DND-41 (cell line): ENCODE data around the gene NLRC3.

Experiments used
- ATAC-seq: fragments of 200-7000 bp; cut with Tn5 transposase; 3 replicates; pipeline ENCODE4 v1.9.1; 2021; ENCODE audit warnings: low read depth; ENCODE audit not compliant: insufficient read depth
- DNase-seq: peaks from one replicate; pipeline ENCODE4 v3.0.0-alpha.2; 2020
- H2AFZ ChIP-seq: 2 replicates; pipeline ENCODE4 v1.6.0; 2012; ENCODE audit warnings: low read depth, low read length
- H3K27ac ChIP-seq: 2 replicates; pipeline ENCODE4 v1.5.1; 2012; ENCODE audit warnings: low read length, inconsistent platforms
- H3K27me3 ChIP-seq: fragments of 200-600 bp; sonication (generic); 2 replicates; pipeline ENCODE4 v1.6.0; 2012; ENCODE audit warnings: low read length, mild to moderate bottlenecking, inconsistent platforms; ENCODE audit not compliant: insufficient read depth, poor library complexity
- H3K36me3 ChIP-seq: 2 replicates; pipeline ENCODE4 v1.5.1; 2012; ENCODE audit warnings: low read length, inconsistent platforms; ENCODE audit not compliant: insufficient read depth
- H3K4me1 ChIP-seq: 2 replicates; pipeline ENCODE4 v1.5.1; 2012; ENCODE audit warnings: mild to moderate bottlenecking, low read length; ENCODE audit not compliant: insufficient read depth
- H3K4me2 ChIP-seq: 2 replicates; pipeline ENCODE4 v1.6.0; 2012; ENCODE audit warnings: mild to moderate bottlenecking, moderate library complexity, low read length, inconsistent platforms; ENCODE audit not compliant: insufficient read depth
- H3K4me3 ChIP-seq, 2 experiments: fragments of 200-600 bp in 1 of 2; shearing (Covaris generic) in 1 of 2; 2 replicates each; pipeline ENCODE4 v1.5.1; 2012 to 2016; ENCODE audit warnings: inconsistent platforms in 2 of 2, low read length in 2 of 2, mild to moderate bottlenecking in 2 of 2, low read depth in 1 of 2, moderate library complexity in 1 of 2
- H3K79me2 ChIP-seq: 2 replicates; pipeline ENCODE4 v1.6.0; 2012; ENCODE audit warnings: low read length, inconsistent platforms; ENCODE audit not compliant: insufficient read depth
- H3K9ac ChIP-seq: 2 replicates; pipeline ENCODE4 v1.6.0; 2012; ENCODE audit warnings: low read depth, mild to moderate bottlenecking, inconsistent platforms, low read length, moderate library complexity
- H3K9me3 ChIP-seq: 2 replicates; pipeline ENCODE4 v1.5.1; 2012; ENCODE audit warnings: low read length, moderate library complexity, mild to moderate bottlenecking, inconsistent platforms; ENCODE audit not compliant: insufficient read depth, severe bottlenecking
- H4K20me1 ChIP-seq: 2 replicates; pipeline ENCODE4 v1.6.0; 2012; ENCODE audit warnings: low read length; ENCODE audit not compliant: insufficient read depth
- EZH2 ChIP-seq: IDR thresholded peaks from 3 replicates; pipeline ENCODE4 v1.6.1; 2012; ENCODE audit warnings: borderline replicate concordance, low read depth, mild to moderate bottlenecking, moderate library complexity, low read length, inconsistent platforms; ENCODE audit not compliant: severe bottlenecking
- TF ChIP-seq, protein P1 (sequence below): IDR thresholded peaks from 2 replicates; pipeline ENCODE4 v1.5.1; 2012; ENCODE audit warnings: borderline replicate concordance, low read length, moderate library complexity, mild to moderate bottlenecking; ENCODE audit not compliant: poor library complexity, severe bottlenecking; ENCODE audit errors: extremely low read depth

Gene NLRC3

DNA sequence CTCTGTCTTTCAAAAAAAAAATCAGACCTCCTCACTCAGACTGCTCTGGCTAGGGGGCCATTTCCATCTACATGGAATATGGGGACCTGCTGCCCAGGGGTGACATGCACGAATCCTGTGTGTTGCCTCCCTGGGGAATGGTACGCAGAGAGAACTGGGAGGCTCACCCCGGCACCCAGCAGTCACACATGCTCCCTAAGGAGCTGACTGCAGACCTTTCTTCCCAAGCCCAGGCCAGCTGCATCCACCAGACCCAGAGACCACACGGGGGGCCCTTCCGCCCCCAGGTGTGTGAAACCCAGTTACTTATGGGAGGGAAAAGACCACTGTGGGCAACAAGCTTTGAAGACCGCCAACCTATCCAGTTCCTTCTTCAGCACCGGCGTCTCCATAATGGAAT lies 7.2 kb upstream of the NLRC3 start:
- Histone ChIP-seq H3K36me3 (peaks cover 26% of the 10 kb centered on the region), H3K27me3 (no peaks in the 10 kb centered on the region), H4K20me1 (0 out of 2 replicates have a peak, but pooled peaks cover 2% of the 10 kb centered on the region), H3K4me1 (peaks cover 7% of the 10 kb centered on the region), H2AFZ (no peak overlapping the region), H3K79me2 (no peaks in the 10 kb centered on the region), H3K4me2 (no peak overlapping the region), H3K9ac (no peak overlapping the region), H3K4me3 (no peak overlapping the region), H3K9me3 (no peaks in the 10 kb centered on the region), H3K27ac (no peak overlapping the region)
- TF ChIP-seq, protein P1, sequence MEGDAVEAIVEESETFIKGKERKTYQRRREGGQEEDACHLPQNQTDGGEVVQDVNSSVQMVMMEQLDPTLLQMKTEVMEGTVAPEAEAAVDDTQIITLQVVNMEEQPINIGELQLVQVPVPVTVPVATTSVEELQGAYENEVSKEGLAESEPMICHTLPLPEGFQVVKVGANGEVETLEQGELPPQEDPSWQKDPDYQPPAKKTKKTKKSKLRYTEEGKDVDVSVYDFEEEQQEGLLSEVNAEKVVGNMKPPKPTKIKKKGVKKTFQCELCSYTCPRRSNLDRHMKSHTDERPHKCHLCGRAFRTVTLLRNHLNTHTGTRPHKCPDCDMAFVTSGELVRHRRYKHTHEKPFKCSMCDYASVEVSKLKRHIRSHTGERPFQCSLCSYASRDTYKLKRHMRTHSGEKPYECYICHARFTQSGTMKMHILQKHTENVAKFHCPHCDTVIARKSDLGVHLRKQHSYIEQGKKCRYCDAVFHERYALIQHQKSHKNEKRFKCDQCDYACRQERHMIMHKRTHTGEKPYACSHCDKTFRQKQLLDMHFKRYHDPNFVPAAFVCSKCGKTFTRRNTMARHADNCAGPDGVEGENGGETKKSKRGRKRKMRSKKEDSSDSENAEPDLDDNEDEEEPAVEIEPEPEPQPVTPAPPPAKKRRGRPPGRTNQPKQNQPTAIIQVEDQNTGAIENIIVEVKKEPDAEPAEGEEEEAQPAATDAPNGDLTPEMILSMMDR, result no peak
- no peak for TF ChIP-seq EZH2
- ATAC-seq (no peak), DNase-seq (no peak)

DNA sequence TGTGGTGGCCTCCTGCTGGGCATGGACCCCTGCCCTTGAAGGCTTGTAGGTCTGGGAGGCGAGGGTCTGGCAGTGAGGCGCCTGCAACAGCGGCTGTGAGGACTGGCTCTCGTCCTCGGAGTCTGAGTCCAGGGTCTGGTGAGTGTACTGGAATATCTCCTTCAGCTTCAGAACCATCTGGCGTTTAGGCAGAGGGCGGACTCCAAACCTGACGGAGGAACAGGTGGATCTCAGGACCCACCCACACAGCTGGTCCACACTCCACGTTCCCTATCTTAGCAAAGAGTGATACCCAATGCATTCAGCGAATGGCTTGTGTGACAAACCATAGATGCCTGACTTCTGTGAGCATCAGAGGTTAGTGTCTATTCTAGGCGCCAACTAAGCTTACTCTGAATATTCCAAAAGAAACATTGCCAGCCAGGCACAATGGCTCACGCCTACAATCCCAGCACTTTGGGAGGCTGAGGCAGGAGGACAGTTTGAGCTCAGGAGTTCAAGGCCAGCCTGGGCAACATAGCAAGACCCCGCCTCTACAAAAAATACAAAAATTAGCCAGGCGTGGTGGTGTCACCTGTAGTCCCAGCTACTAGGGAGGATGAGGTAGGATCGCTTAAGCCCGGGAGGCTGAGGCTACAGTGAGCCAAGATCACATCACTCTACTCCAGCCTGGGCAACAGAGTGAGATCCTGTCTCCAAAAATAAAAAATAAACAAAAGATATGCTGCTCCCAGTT lies 6.3 kb upstream of the NLRC3 start:
- ATAC-seq, result no peak
- TF ChIP-seq, protein P1, result no peak
- TF ChIP-seq EZH2, result no peak
- Histone ChIP-seq H3K27ac (no peak overlapping the region), H4K20me1 (peaks cover 2% of the 10 kb centered on the region; the same call in 1 of the 2 replicates), H3K9ac (no peak overlapping the region), H3K4me2 (no peak overlapping the region), H3K4me1 (peaks cover 16% of the 10 kb centered on the region), H3K27me3 (no peaks in the 10 kb centered on the region), H2AFZ (no peak overlapping the region), H3K79me2 (no peaks in the 10 kb centered on the region), H3K36me3 (peaks cover 21% of the 10 kb centered on the region), H3K9me3 (no peaks in the 10 kb centered on the region), H3K4me3 (no peak overlapping the region)
- no peak for DNase-seq

DNA sequence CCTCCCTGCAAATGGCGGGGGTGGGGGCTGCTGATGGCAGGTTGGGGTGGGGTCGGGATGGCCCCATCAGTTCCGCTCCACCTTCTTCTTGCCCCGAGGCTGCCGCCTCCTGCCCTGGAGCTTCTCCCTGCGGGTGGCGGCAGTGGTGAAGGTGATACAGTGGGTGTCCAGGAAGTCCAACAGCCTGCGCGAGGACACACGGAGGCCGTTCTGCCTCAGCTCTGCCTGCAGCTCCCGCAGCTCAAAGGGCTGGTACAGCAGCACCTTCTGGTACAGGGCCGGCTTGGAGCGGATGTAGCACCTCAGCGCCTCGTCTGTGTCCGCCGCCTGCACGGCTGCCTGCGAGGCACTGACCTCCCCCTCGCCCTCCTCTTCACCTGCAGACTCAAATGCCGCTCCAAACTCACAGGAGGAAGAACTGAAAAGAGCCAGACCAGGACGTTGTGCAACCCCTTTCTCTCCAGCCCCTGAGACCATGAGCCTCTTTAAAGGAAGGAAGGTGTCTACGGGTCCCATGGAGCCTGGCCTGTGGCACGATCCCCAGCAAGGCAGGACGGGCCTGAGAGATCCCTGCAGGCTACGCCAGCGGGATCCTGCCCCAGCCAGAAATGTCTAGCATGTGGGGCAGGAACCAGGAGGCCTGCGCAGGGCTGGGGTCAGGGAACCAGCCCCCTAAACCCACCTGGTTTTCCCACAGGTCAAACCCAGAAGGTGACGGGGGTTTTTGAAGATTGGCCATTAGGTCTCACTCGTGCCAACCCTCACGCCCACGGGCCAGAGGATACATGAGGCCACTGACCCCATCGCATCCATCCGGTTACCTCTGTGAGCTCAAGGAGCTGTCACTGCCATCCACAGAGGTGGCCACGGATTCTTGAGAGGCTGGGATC lies 5.3 kb upstream of the NLRC3 start:
- Histone ChIP-seq H3K27me3 (no peaks in the 10 kb centered on the region), H2AFZ (no peak overlapping the region), H3K9me3 (no peaks in the 10 kb centered on the region), H3K4me1 (peaks cover 26% of the 10 kb centered on the region), H3K36me3 (peaks cover 20% of the 10 kb centered on the region), H3K79me2 (no peaks in the 10 kb centered on the region), H4K20me1 (peaks cover 2% of the 10 kb centered on the region; the same call in 1 of the 2 replicates), H3K4me2 (no peak overlapping the region), H3K27ac (no peak overlapping the region), H3K9ac (no peak overlapping the region), H3K4me3 (no peak overlapping the region)
- ATAC-seq (no peak), DNase-seq (no peak)
- TF ChIP-seq, protein P1, result no peak
- no peak for TF ChIP-seq EZH2
